Measurements from ENCODE around the gene UBXN11.

Gene UBXN11

GRCh38 chr1:26268290-26269197 is 37.9 kb downstream of the UBXN11 start:
- DNase-seq, result no peak

- DNase-seq, result no peak
These were observed 41.0 kb downstream of the UBXN11 start for GRCh38 chr1:26265405-26265804.

DNA sequence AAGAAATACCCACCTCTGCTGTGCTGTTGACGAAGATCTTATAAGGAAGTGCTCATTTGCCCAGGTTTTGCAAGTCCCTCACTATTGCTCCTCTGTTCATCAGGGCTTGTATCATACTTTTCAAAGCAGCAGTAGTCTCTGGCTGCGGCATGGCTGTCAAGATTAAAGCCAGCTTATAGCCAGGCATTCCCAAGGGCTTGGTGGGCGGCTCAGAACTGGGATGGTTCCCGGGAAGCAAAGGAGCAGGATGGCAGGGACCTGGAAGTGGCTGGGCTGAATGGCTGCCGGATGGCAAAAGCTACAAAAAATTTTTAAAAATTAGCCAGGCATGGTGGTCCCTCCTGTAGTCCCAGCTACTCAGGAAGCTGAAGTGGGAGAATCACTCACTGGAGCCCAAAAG is 43.2 kb downstream of the UBXN11 start:
- DNase-seq, result no peak

GRCh38 chr1:26259578-26259977 is 46.9 kb downstream of the UBXN11 start:
- no peak for DNase-seq

DNA sequence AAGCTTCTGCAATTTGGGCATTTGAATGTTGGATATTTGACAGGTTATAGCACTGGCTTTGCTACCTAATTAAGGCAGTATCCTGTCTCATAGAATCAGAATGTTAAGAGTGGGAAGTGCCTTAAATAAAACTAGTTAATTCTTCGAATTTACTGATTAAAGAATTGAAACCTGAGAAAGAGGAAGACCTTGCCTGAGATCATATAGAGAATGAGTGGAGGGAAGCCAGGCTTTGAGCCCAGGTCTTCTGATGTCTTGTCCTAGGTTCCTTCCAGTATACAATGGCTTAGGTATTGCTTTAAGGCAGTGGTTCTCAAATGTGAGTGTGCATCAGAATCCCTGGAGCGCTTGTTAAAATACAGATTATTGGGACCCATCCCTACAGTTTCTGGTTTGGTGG is 47.4 kb downstream of the UBXN11 start:
- DNase-seq, result no peak

GRCh38 chr1:26257222-26257621 is 49.2 kb downstream of the UBXN11 start:
- no peak for DNase-seq

DNA sequence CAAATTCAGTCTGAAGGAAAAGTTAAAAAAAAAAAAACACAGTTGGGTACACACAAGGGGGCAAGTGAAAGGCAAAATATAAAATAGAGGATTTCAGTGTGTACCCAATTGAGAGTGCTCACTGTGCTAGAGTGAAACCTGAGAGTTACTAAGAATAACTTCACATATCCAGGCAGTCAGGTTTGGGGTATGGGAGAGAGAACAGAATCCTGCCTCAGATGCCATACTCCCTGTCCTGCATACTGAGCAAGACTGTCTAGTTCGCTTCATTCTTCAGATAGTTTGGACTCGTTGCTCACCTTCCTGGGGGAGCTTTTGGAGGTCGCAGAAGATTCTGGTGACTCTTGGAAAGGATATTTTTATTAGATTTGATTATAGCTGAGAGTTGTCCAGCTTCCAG is 52.0 kb downstream of the UBXN11 start:
- no peak for DNase-seq

DNA sequence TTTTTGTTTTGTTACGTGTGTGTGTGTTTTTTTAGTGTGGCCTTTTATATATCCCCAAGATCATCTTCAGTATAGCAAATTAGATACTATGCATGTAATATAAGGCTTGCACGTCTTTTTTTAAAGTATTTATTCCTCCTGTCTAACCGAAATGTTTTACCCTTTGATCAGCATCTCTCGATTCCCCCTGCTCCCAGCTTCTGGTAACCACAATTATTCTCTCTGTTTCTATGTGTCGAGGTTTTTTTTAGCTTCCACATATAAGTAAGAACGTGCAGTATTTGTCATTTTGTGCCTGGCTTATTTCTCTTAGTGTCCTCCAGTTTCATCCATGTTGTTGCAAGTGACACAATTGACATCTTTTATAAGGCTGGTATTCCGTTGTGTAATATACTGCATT is 53.7 kb downstream of the UBXN11 start:
- DNase-seq, result no peak

- DNase-seq, result no peak
These were observed 66.5 kb downstream of the UBXN11 start for GRCh38 chr1:26239936-26240335.

DNA sequence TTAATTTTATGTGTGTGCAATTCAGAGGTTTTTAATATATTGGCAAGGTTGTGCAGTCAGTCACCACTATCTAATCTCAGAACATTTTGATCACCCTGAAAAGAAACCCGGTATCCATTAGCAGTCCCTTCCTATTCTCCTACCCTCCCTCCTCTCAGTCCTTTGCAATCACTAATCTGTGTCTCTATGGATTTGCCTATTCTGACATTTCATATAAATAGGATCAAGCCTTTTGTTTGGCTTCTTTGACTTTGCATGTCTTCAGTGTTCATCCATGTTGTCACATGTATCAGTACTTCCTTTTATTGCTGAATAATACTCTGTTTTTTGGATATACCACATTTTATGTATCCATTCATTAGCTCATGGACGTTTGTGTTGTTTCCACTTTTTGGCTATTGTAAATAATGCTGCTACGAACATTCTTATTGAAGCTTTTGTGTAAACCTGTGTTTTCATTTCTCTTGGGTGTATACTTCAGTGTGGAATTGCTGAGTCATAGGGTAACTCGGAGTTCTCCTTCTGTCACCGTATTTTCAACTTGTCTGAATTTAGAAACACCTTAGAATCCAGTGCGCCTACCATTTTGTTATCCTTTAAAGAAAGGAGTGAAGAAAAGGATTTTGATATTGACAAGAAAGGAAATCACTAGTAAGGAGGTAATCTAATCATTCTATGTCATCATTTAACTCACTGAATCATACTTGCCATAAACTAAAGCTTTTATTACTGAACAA is 69.0 kb downstream of the UBXN11 start:
- DNase-seq, result no peak

GRCh38 chr1:26234644-26235370 is 71.6 kb downstream of the UBXN11 start:
- DNase-seq, result peak; percentile 26

GRCh38 chr1:26233903-26234643 is 72.4 kb downstream of the UBXN11 start, which contains the start of gene CEP85:
Gene CEP85 (plus strand): TSS chr1:26234200. CDS start chr1:26239784, 5,584 bp downstream.
- DNase-seq, result peak; percentile 99
